AG04449 (cell line): ENCODE data around the gene FBXO22.
"Not testable (repeated sequence)": the region's sequence is repeated elsewhere in the genome, so short reads cannot be mapped to it uniquely, and the experiment has no call there.

ENCODE experiments used
- CTCF ChIA-PET: fragments of 350-600 bp; formaldehyde crosslinking; extraction: SDS; loops from one replicate; lab custom pipeline; 2021; ENCODE audit warnings: antibody characterized with exemption; lab: Yijun Ruan, JAX
- POLR2A ChIA-PET: fragments of 400-600, 350-600 bp; formaldehyde crosslinking; extraction: SDS; loops from one replicate; lab custom pipeline; 2020; ENCODE audit warnings: antibody characterized with exemption, inconsistent platforms; lab: Yijun Ruan, JAX
- DNase-seq: peaks from one replicate; pipeline ENCODE4 v3.0.0-alpha.2; 2010; ENCODE audit warnings: low read depth, low spot score
- H3K4me3 ChIP-seq: 2 replicates; pipeline ENCODE4 v1.5.1; 2011; ENCODE audit warnings: low read depth, mild to moderate bottlenecking, control low read depth, low read length
- CTCF ChIP-seq: IDR thresholded peaks from one replicate; pipeline ENCODE4 v1.5.1; 2011; ENCODE audit warnings: mild to moderate bottlenecking, moderate library complexity, low read length, control low read depth, inconsistent platforms; ENCODE audit not compliant: insufficient read depth; ENCODE audit errors: missing control alignments

The FBXO22 gene

DNA sequence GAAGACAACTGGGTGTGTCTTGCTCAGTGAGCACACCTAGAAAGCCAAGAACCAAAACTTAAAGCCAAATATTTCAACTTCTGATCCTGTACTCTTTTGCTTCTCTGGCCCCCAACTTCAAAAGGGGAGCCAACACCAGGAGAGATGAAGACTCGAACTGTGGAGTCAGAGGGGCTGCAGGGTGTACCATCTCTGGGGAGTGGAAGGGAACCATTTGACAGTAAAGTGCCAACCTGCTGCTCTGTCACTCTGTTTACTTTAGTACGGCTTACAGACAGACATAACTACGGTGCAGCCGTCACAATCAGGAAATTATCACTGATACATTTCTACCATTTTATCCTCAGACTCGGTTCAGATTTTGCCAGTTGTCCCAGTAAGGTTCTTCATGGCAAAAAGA lies 1.6 kb downstream of the FBXO22 start:
- ChIA-PET POLR2A (no interaction called here), CTCF (no interaction called here)
- peak overlapping the region; percentile 29; the same call in 1 of the 2 replicates for H3K4me3 ChIP-seq
- no peak for DNase-seq
- no peak for TF ChIP-seq CTCF

DNA sequence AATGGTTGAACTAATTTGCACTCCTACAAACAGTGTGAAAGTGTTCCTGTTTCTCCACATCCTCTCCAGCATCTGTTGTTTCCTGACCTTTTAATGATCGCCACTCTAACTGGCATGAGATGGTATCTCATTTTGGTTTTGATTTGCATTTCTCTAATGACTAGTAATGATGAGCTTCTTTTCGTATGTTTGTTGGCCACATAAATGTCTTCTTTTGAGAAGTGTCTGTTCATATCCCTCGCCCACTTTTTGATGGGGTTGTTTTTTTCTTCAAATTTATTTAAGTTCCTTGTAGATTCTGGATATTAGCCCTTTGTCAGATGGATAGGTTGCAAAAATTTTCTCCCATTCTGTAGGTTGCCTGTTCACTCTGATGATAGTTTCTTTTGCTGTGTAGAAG lies 6.7 kb downstream of the FBXO22 start:
- DNase-seq, H3K4me3 ChIP-seq, POLR2A ChIA-PET: not testable (repeated sequence)
- CTCF ChIA-PET: interaction anchor here (1.9 kb wide), 1 partner anchor 11 kb away, joined by 8 read pairs; no protein-coding TSS in a partner anchor

DNA sequence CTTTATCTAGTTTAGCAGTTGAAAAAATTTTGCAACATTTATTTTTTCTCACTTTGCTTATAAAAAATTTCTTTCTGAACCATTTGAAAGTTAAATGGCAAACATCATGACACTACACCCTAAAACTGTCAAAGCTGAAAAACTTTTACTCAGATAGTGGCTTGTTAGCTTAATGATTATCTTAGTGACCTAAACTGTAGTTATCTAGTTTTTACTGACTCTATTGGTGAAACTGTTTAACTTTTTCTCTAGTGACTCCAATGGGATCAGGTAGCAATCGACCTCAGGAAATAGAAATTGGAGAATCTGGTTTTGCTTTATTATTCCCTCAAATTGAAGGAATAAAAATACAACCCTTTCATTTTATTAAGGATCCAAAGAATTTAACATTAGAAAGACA lies 13.3 kb downstream of the FBXO22 start:
- H3K4me3 ChIP-seq: no peak overlapping the region
- ChIA-PET CTCF (no interaction called here), POLR2A (no interaction called here)
- no peak for TF ChIP-seq CTCF
- no peak for DNase-seq

DNA sequence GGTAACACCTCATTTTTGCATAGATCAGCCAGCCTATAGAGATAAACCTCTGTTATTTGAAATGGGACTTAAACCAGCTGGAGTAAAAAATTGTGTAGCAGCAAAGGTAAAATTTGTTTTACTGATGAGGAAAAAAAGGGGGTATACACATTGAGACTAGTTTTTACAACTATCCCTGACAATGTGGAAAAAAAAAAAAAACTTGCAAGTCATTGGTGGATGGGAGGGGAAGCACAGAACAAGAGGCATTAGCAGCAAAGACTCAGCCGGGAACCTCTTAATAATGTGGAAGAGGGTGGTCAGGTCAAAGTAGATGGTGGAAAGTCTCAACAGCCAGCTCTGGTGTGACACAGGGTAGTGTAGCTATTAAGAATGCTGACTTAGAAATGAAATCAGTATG lies 14.5 kb downstream of the FBXO22 start:
- no peak overlapping the region for H3K4me3 ChIP-seq
- POLR2A ChIA-PET: no interaction called here
- DNase-seq: no peak
- CTCF ChIA-PET: no interaction called here
- no peak for TF ChIP-seq CTCF

DNA sequence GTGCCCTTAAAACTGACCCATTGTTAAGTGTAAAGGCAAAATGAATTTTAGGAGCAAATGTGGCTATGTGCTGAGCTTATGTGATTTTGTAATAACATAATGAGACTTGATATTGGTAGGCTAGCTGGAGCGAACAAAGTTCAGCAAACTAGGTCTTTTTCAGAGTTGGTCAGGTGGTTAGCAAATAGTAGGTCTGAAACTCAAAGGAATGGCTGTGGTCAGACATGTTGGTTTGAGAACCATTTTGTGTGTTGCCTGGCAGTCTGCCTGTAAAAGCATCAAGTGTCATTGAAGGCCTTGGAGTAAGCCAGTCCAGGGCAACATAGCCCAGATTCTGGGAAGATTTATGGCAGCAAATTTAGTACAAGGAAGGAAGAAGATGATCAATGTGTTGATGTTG lies 16.4 kb downstream of the FBXO22 start:
- no peak for TF ChIP-seq CTCF
- POLR2A ChIA-PET: no interaction called here

GRCh38 chr15:75921732-75922703 lies 18.3 kb downstream of the FBXO22 start:
- no peak overlapping the region for H3K4me3 ChIP-seq
- DNase-seq: peak; percentile 37
- ChIA-PET CTCF (interaction anchor here (0.6 to 3.4 kb wide), 21 partner anchors 7 to 554 kb away, joined by 3 to 23 read pairs (median 3); partner anchors contain the start of gene FBXO22), POLR2A (no interaction called here)
- peak; percentile 35 for TF ChIP-seq CTCF

More for the DNA sequence above, 16.4 kb downstream of the FBXO22 start:
- H3K4me3 ChIP-seq: no peak overlapping the region
- CTCF ChIA-PET: interaction anchor here (0.9 to 3.4 kb wide), 5 partner anchors 8 to 317 kb away, joined by 3 to 23 read pairs (median 4); no protein-coding TSS in a partner anchor
- no peak for DNase-seq
